Measurements from ENCODE around the gene PCDHGB4.
"Not testable (repeated sequence)": the region's sequence is repeated elsewhere in the genome, so short reads cannot be mapped to it uniquely, and the experiment has no call there.

The PCDHGB4 gene

GRCh38 chr5:141431286-141431685, 43.8 kb downstream of the PCDHGB4 start:
- no peaks in the 10 kb centered on the region for H3K36me3 ChIP-seq (replicated peaks; ENCODE audit: insufficient read depth, low read length)
- H3K9me3 ChIP-seq (replicated peaks; ENCODE audit: insufficient read depth, low read length), result no peaks in the 10 kb centered on the region
- no peak overlapping the region for H3K27ac ChIP-seq (ENCODE audit: low read length)
- H3K9me2 ChIP-seq (replicated peaks; ENCODE audit: insufficient read depth, low read length), result no peaks in the 10 kb centered on the region
- peak overlapping the region; percentile 46; the same call in 1 of the 2 replicates for H3K4me3 ChIP-seq (ENCODE audit: low read length)
- H3K79me2 ChIP-seq (ENCODE audit: low read length), result no peaks in the 10 kb centered on the region
- H3K9ac ChIP-seq (ENCODE audit: low read length), result no peak overlapping the region
- H2AFZ ChIP-seq (ENCODE audit: low read length), result no peak overlapping the region
- no peaks in the 10 kb centered on the region for H3F3A ChIP-seq (ENCODE audit: insufficient read depth, low read length)
- H4K20me1 ChIP-seq (ENCODE audit: insufficient read depth, low read length), result no peaks in the 10 kb centered on the region
- TF ChIP-seq EZH2 (optimal IDR thresholded peaks at IDR 0.05; ENCODE audit: low read depth, low read length) (no peak), EZH2phosphoT487 (IDR thresholded peaks at IDR 0.05; ENCODE audit: low read length) (no peak)
- TF ChIP-seq, protein P1, sequence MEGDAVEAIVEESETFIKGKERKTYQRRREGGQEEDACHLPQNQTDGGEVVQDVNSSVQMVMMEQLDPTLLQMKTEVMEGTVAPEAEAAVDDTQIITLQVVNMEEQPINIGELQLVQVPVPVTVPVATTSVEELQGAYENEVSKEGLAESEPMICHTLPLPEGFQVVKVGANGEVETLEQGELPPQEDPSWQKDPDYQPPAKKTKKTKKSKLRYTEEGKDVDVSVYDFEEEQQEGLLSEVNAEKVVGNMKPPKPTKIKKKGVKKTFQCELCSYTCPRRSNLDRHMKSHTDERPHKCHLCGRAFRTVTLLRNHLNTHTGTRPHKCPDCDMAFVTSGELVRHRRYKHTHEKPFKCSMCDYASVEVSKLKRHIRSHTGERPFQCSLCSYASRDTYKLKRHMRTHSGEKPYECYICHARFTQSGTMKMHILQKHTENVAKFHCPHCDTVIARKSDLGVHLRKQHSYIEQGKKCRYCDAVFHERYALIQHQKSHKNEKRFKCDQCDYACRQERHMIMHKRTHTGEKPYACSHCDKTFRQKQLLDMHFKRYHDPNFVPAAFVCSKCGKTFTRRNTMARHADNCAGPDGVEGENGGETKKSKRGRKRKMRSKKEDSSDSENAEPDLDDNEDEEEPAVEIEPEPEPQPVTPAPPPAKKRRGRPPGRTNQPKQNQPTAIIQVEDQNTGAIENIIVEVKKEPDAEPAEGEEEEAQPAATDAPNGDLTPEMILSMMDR (IDR thresholded peaks at IDR 0.05; ENCODE audit: low read length), result no peak
- DNase-seq, result no peak
- no peaks in the 10 kb centered on the region for H3K4me1 ChIP-seq (ENCODE audit: low read length)
- no peaks in the 10 kb centered on the region; the same call in 1 of the 2 replicates for H3K27me3 ChIP-seq (replicated peaks; ENCODE audit: insufficient read depth, low read length)
- H3K4me2 ChIP-seq (ENCODE audit: low read depth, low read length), result peak overlapping the region; percentile 77

DNA sequence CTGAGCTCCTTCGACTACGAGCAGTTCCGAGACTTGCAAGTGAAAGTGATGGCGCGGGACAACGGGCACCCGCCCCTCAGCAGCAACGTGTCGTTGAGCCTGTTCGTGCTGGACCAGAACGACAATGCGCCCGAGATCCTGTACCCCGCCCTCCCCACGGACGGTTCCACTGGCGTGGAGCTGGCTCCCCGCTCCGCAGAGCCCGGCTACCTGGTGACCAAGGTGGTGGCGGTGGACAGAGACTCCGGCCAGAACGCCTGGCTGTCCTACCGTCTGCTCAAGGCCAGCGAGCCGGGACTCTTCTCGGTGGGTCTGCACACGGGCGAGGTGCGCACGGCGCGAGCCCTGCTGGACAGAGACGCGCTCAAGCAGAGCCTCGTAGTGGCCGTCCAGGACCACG, 44.8 kb downstream of the PCDHGB4 start:
- not testable (repeated sequence) for H3F3A ChIP-seq (ENCODE audit: insufficient read depth, low read length); H3K9ac ChIP-seq (ENCODE audit: low read length); H3K79me2 ChIP-seq (ENCODE audit: low read length); H3K4me3 ChIP-seq (ENCODE audit: low read length); H3K27ac ChIP-seq (ENCODE audit: low read length); H2AFZ ChIP-seq (ENCODE audit: low read length); H3K4me1 ChIP-seq (ENCODE audit: low read length); H3K9me2 ChIP-seq (replicated peaks; ENCODE audit: insufficient read depth, low read length); H3K9me3 ChIP-seq (replicated peaks; ENCODE audit: insufficient read depth, low read length); H3K4me2 ChIP-seq (ENCODE audit: low read depth, low read length); H3K36me3 ChIP-seq (replicated peaks; ENCODE audit: insufficient read depth, low read length); H4K20me1 ChIP-seq (ENCODE audit: insufficient read depth, low read length); H3K27me3 ChIP-seq (replicated peaks; ENCODE audit: insufficient read depth, low read length); DNase-seq

DNA sequence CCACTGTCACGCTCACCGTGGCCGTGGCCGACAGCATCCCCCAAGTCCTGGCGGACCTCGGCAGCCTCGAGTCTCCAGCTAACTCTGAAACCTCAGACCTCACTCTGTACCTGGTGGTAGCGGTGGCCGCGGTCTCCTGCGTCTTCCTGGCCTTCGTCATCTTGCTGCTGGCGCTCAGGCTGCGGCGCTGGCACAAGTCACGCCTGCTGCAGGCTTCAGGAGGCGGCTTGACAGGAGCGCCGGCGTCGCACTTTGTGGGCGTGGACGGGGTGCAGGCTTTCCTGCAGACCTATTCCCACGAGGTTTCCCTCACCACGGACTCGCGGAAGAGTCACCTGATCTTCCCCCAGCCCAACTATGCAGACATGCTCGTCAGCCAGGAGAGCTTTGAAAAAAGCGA, 45.2 kb downstream of the PCDHGB4 start:
- H3K4me1 ChIP-seq (ENCODE audit: low read length); H3K9ac ChIP-seq (ENCODE audit: low read length); H3K9me3 ChIP-seq (replicated peaks; ENCODE audit: insufficient read depth, low read length); H4K20me1 ChIP-seq (ENCODE audit: insufficient read depth, low read length); H2AFZ ChIP-seq (ENCODE audit: low read length); H3K4me2 ChIP-seq (ENCODE audit: low read depth, low read length); H3K79me2 ChIP-seq (ENCODE audit: low read length); H3K4me3 ChIP-seq (ENCODE audit: low read length); H3K36me3 ChIP-seq (replicated peaks; ENCODE audit: insufficient read depth, low read length); H3K27me3 ChIP-seq (replicated peaks; ENCODE audit: insufficient read depth, low read length); DNase-seq; H3K9me2 ChIP-seq (replicated peaks; ENCODE audit: insufficient read depth, low read length); H3K27ac ChIP-seq (ENCODE audit: low read length); H3F3A ChIP-seq (ENCODE audit: insufficient read depth, low read length): not testable (repeated sequence)

DNA sequence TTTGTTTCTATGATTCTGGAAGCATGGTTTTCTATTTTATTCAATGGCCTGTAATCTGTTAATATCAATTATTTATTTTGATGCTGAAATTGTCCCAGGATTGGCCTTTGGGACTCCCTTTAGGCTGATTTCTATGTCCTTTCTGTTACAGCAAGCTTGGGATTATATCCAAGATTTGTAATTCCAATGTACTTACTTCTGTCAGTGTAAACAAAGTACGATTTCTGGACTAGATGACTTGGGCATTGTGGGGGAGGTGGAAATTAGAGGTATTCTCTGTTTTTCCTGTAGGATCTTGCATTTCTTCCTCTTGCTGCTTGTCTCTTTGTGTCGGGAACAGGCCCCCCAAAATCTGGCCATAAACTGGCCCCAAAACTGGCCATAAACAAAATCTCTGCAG, 46.5 kb downstream of the PCDHGB4 start:
- DNase-seq, result no peak
- Histone ChIP-seq H3K36me3 (replicated peaks; ENCODE audit: insufficient read depth, low read length) (no peaks in the 10 kb centered on the region), H3K9ac (ENCODE audit: low read length) (no peak overlapping the region), H3K79me2 (ENCODE audit: low read length) (no peaks in the 10 kb centered on the region), H3K9me3 (replicated peaks; ENCODE audit: insufficient read depth, low read length) (no peaks in the 10 kb centered on the region), H3K27me3 (replicated peaks; ENCODE audit: insufficient read depth, low read length) (no peaks in the 10 kb centered on the region; the same call in 1 of the 2 replicates), H3F3A (ENCODE audit: insufficient read depth, low read length) (no peaks in the 10 kb centered on the region), H3K4me3 (ENCODE audit: low read length) (no peak overlapping the region), H4K20me1 (ENCODE audit: insufficient read depth, low read length) (no peaks in the 10 kb centered on the region), H3K27ac (ENCODE audit: low read length) (no peak overlapping the region), H3K4me2 (ENCODE audit: low read depth, low read length) (no peak overlapping the region), H2AFZ (ENCODE audit: low read length) (no peak overlapping the region), H3K9me2 (replicated peaks; ENCODE audit: insufficient read depth, low read length) (no peaks in the 10 kb centered on the region), H3K4me1 (ENCODE audit: low read length) (no peaks in the 10 kb centered on the region)
- TF ChIP-seq EZH2 (optimal IDR thresholded peaks at IDR 0.05; ENCODE audit: low read depth, low read length), result no peak

DNA sequence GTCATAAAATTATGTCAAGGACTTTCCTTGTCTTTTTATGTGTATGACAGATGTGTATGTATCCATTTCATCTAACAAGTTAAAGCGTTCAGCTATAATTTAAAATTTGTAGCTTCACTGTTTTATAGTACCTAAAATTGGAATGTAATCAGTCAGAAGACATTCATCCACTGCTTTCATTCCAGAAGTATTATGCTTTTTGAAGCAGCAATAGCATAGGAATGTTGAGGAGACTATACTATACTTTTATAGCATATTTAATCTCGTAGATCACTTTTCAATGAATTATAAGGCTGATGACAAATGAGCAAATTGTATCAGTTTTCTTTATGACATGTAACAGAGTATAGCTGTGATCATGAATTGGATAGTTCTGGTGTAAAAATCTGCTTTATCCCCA, 49.7 kb downstream of the PCDHGB4 start:
- TF ChIP-seq EZH2phosphoT487 (IDR thresholded peaks at IDR 0.05; ENCODE audit: low read length), result no peak
- TF ChIP-seq, protein P1 (IDR thresholded peaks at IDR 0.05; ENCODE audit: low read length), result no peak
- no peak for TF ChIP-seq EZH2 (optimal IDR thresholded peaks at IDR 0.05; ENCODE audit: low read depth, low read length)
- H2AFZ ChIP-seq (ENCODE audit: low read length), result no peak overlapping the region
- no peaks in the 10 kb centered on the region for H3K79me2 ChIP-seq (ENCODE audit: low read length)
- no peak overlapping the region for H3K9ac ChIP-seq (ENCODE audit: low read length)
- H3K4me1 ChIP-seq (ENCODE audit: low read length), result no peaks in the 10 kb centered on the region
- H3K4me2 ChIP-seq (ENCODE audit: low read depth, low read length), result no peak overlapping the region
- DNase-seq, result no peak
- no peaks in the 10 kb centered on the region for H4K20me1 ChIP-seq (ENCODE audit: insufficient read depth, low read length)
- no peaks in the 10 kb centered on the region for H3K9me2 ChIP-seq (replicated peaks; ENCODE audit: insufficient read depth, low read length)
- H3K27me3 ChIP-seq (replicated peaks; ENCODE audit: insufficient read depth, low read length), result no peaks in the 10 kb centered on the region; the same call in 1 of the 2 replicates
- H3K4me3 ChIP-seq (ENCODE audit: low read length), result no peak overlapping the region
- no peaks in the 10 kb centered on the region for H3K9me3 ChIP-seq (replicated peaks; ENCODE audit: insufficient read depth, low read length)
- no peaks in the 10 kb centered on the region for H3F3A ChIP-seq (ENCODE audit: insufficient read depth, low read length)
- no peak overlapping the region for H3K27ac ChIP-seq (ENCODE audit: low read length)
- H3K36me3 ChIP-seq (replicated peaks; ENCODE audit: insufficient read depth, low read length), result no peaks in the 10 kb centered on the region
